ENCODE data around the gene DHRS4. TPM values are rescaled to one million over a fixed set of nuclear protein-coding genes. Genes with fewer than 3 reads are reported as not detected.

DHRS4 gene
- total and polyA plus RNA-seq, 2 of the 13 experiments (the other 11 are each of a cell fraction or from before 2014, with no cell fraction given), result 23.9 to 45.1 TPM

- TF ChIP-seq ZNF281 (CRISPR knock-in tag; IDR thresholded peaks at IDR 0.05; ENCODE audit: borderline replicate concordance) (no peak), ZMYM4 (CRISPR knock-in tag; IDR thresholded peaks at IDR 0.05) (peak; percentile 67; the same call in 1 of the 2 replicates), BORCS8-MEF2B (CRISPR knock-in tag; IDR thresholded peaks at IDR 0.05) (peak; percentile 77; the same call in 1 of the 2 replicates), NFKBIZ (CRISPR knock-in tag; IDR thresholded peaks at IDR 0.05) (no peak), ZFP36L2 (CRISPR knock-in tag; IDR thresholded peaks at IDR 0.05) (peak; percentile 82; the same call in 1 of the 2 replicates), ZNF780A (CRISPR knock-in tag; IDR thresholded peaks at IDR 0.05) (0 out of 2 replicates have a peak, but pooled peaks have one; percentile 56), FLYWCH1 (CRISPR knock-in tag; IDR thresholded peaks at IDR 0.05) (no peak), TCF12 (IDR thresholded peaks at IDR 0.05) (no peak), TCF12 (CRISPR knock-in tag; IDR thresholded peaks at IDR 0.05) (no peak), U2AF2 (IDR thresholded peaks at IDR 0.05; ENCODE audit: low read depth, low read length) (no peak), RNF219 (CRISPR knock-in tag; IDR thresholded peaks at IDR 0.05) (no peak), NFYB (CRISPR knock-in tag; IDR thresholded peaks at IDR 0.05) (no peak), ZNF235 (CRISPR knock-in tag; IDR thresholded peaks at IDR 0.05; ENCODE audit: borderline replicate concordance) (no peak), MTA1 (CRISPR knock-in tag; IDR thresholded peaks at IDR 0.05; ENCODE audit: borderline replicate concordance) (no peak)
- TF ChIP-seq, protein P1, sequence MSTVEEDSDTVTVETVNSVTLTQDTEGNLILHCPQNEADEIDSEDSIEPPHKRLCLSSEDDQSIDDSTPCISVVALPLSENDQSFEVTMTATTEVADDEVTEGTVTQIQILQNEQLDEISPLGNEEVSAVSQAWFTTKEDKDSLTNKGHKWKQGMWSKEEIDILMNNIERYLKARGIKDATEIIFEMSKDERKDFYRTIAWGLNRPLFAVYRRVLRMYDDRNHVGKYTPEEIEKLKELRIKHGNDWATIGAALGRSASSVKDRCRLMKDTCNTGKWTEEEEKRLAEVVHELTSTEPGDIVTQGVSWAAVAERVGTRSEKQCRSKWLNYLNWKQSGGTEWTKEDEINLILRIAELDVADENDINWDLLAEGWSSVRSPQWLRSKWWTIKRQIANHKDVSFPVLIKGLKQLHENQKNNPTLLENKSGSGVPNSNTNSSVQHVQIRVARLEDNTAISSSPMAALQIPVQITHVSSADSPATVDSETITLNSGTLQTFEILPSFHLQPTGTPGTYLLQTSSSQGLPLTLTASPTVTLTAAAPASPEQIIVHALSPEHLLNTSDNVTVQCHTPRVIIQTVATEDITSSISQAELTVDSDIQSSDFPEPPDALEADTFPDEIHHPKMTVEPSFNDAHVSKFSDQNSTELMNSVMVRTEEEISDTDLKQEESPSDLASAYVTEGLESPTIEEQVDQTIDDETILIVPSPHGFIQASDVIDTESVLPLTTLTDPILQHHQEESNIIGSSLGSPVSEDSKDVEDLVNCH (CRISPR knock-in tag; IDR thresholded peaks at IDR 0.05), result no peak
- TF ChIP-seq, protein P2, sequence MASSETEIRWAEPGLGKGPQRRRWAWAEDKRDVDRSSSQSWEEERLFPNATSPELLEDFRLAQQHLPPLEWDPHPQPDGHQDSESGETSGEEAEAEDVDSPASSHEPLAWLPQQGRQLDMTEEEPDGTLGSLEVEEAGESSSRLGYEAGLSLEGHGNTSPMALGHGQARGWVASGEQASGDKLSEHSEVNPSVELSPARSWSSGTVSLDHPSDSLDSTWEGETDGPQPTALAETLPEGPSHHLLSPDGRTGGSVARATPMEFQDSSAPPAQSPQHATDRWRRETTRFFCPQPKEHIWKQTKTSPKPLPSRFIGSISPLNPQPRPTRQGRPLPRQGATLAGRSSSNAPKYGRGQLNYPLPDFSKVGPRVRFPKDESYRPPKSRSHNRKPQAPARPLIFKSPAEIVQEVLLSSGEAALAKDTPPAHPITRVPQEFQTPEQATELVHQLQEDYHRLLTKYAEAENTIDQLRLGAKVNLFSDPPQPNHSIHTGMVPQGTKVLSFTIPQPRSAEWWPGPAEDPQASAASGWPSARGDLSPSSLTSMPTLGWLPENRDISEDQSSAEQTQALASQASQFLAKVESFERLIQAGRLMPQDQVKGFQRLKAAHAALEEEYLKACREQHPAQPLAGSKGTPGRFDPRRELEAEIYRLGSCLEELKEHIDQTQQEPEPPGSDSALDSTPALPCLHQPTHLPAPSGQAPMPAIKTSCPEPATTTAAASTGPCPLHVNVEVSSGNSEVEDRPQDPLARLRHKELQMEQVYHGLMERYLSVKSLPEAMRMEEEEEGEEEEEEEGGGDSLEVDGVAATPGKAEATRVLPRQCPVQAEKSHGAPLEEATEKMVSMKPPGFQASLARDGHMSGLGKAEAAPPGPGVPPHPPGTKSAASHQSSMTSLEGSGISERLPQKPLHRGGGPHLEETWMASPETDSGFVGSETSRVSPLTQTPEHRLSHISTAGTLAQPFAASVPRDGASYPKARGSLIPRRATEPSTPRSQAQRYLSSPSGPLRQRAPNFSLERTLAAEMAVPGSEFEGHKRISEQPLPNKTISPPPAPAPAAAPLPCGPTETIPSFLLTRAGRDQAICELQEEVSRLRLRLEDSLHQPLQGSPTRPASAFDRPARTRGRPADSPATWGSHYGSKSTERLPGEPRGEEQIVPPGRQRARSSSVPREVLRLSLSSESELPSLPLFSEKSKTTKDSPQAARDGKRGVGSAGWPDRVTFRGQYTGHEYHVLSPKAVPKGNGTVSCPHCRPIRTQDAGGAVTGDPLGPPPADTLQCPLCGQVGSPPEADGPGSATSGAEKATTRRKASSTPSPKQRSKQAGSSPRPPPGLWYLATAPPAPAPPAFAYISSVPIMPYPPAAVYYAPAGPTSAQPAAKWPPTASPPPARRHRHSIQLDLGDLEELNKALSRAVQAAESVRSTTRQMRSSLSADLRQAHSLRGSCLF (CRISPR knock-in tag; IDR thresholded peaks at IDR 0.05; ENCODE audit: borderline replicate concordance), result no peak
These were observed 60.3 kb downstream of the DHRS4 start (continued) for GRCh38 chr14:24013654-24014514.
